GM12864 (cell line): ENCODE data around the gene CYP21A2.
"Not testable (repeated sequence)": the region's sequence is repeated elsewhere in the genome, so short reads cannot be mapped to it uniquely, and the experiment has no call there.

Source experiments
- DNase-seq: peaks from one replicate; pipeline ENCODE4 v3.0.0-alpha.2; 2011; ENCODE audit warnings: low read depth
- H3K4me3 ChIP-seq: 2 replicates; pipeline ENCODE4 v1.5.1; 2011; ENCODE audit warnings: mild to moderate bottlenecking, low read depth, low read length, control low read depth

The CYP21A2 gene

DNA sequence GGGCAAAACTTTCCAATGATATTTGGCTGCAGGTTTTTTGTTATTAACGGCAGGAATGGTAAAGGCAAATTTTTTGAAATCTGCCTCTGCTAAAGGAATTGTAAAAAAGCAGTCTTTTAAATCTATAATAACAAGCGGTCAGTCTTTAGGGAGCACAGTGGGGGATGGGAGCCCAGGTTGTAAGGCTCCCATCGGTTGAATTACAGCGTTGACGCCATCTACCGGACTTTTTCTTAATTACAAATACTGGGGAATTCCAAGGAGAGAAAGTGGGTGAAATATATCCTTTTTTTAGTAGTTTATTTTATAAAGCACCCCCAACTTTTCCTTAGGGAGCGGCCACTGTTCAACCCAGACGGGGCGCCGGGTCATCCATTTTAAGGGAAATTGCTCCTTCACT lies 16.1 kb upstream of the CYP21A2 start:
- not testable (repeated sequence) for H3K4me3 ChIP-seq, DNase-seq

DNA sequence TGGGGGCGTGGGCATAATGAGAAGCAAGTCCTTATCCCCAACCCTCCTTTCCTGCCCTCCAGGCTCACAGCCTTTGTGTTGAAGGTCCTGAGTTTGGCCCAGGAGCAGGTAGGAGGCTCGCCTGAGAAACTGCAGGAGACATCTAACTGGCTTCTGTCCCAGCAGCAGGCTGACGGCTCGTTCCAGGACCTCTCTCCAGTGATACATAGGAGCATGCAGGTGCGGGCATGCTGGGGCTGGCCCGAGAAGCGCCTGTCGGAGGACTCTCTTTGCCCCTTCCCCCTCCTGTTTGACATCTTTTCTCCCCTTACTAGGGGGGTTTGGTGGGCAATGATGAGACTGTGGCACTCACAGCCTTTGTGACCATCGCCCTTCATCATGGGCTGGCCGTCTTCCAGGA lies 9.6 kb upstream of the CYP21A2 start:
- DNase-seq, H3K4me3 ChIP-seq: not testable (repeated sequence)

DNA sequence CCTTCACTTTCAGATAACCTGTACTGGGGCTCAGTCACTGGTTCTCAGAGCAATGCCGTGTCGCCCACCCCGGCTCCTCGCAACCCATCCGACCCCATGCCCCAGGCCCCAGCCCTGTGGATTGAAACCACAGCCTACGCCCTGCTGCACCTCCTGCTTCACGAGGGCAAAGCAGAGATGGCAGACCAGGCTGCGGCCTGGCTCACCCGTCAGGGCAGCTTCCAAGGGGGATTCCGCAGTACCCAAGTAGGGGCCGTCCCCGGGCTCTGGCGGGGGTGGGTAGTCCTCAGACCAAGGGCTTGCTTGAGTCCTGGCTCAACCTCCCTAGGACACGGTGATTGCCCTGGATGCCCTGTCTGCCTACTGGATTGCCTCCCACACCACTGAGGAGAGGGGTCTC lies 8.7 kb upstream of the CYP21A2 start:
- not testable (repeated sequence) for H3K4me3 ChIP-seq, DNase-seq

DNA sequence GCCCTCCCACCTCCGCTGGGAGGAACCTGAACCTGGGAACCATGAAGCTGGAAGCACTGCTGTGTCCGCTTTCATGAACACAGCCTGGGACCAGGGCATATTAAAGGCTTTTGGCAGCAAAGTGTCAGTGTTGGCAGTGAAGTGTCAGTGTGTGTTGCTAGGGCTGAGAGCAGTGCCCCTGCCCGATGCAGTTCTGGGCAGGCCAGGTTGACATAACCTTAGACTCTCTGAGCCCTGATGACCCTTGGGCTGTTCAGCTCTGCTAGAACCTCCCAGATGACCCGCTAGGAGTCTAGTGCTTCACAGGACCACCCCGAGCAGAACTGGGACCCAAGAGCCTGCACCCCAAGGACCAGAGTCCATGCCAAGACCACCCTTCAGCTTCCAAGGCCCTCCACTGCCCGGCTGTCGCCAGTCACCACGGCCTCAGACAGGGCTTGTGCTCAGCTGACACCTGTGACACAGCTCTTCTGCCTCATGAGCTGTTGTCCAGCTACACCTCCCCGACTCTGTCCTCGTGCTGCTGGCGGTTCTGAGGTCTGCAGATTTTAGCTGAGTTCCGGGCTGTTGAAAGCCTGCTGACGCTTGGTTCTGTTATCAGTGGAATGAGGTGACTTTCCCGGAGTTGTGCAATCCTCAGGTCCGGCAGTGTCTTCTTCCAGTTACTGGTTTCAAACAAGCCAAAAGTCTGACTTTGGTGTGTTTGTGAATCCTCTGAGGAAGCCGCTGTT lies 2.8 kb upstream of the CYP21A2 start:
- not testable (repeated sequence) for H3K4me3 ChIP-seq, DNase-seq

DNA sequence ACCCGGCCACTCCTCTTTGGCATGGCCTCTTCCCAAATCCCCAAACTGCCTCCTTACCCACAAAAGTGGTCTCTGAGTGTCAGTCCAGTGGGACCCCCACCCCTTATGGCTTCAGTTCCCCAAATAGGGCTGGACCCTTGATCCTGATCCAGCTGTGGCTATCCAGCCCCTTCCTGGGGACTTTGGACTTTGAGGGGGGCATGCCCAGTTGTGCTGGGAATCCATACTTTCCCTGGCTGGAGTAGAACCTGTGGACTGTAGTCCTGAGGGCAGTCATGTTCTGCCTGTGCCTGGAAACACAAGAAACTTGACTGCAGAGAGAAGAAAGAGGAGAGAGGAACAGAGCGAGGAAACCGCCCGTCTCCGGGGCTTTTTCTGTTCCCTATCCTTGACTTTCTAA lies 1.1 kb upstream of the CYP21A2 start:
- not testable (repeated sequence) for H3K4me3 ChIP-seq

DNA sequence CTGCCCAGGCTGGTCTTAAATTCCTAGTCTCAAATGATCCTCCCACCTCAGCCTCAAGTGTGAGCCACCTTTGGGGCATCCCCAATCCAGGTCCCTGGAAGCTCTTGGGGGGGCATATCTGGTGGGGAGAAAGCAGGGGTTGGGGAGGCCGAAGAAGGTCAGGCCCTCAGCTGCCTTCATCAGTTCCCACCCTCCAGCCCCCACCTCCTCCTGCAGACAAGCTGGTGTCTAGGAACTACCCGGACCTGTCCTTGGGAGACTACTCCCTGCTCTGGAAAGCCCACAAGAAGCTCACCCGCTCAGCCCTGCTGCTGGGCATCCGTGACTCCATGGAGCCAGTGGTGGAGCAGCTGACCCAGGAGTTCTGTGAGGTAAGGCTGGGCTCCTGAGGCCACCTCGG lies 663 bp downstream of the CYP21A2 start:
- DNase-seq, H3K4me3 ChIP-seq: not testable (repeated sequence)

More for the DNA sequence above, 1.1 kb upstream of the CYP21A2 start:
- DNase-seq = not testable (repeated sequence)

DNA sequence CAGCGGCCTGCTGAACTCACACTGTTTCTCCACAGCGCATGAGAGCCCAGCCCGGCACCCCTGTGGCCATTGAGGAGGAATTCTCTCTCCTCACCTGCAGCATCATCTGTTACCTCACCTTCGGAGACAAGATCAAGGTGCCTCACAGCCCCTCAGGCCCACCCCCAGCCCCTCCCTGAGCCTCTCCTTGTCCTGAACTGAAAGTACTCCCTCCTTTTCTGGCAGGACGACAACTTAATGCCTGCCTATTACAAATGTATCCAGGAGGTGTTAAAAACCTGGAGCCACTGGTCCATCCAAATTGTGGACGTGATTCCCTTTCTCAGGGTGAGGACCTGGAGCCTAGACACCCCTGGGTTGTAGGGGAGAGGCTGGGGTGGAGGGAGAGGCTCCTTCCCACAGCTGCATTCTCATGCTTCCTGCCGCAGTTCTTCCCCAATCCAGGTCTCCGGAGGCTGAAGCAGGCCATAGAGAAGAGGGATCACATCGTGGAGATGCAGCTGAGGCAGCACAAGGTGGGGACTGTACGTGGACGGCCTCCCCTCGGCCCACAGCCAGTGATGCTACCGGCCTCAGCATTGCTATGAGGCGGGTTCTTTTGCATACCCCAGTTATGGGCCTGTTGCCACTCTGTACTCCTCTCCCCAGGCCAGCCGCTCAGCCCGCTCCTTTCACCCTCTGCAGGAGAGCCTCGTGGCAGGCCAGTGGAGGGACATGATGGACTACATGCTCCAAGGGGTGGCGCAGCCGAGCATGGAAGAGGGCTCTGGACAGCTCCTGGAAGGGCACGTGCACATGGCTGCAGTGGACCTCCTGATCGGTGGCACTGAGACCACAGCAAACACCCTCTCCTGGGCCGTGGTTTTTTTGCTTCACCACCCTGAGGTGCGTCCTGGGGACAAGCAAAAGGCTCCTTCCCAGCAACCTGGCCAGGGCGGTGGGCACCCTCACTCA lies 1.4 kb downstream of the CYP21A2 start:
- H3K4me3 ChIP-seq, DNase-seq: not testable (repeated sequence)

DNA sequence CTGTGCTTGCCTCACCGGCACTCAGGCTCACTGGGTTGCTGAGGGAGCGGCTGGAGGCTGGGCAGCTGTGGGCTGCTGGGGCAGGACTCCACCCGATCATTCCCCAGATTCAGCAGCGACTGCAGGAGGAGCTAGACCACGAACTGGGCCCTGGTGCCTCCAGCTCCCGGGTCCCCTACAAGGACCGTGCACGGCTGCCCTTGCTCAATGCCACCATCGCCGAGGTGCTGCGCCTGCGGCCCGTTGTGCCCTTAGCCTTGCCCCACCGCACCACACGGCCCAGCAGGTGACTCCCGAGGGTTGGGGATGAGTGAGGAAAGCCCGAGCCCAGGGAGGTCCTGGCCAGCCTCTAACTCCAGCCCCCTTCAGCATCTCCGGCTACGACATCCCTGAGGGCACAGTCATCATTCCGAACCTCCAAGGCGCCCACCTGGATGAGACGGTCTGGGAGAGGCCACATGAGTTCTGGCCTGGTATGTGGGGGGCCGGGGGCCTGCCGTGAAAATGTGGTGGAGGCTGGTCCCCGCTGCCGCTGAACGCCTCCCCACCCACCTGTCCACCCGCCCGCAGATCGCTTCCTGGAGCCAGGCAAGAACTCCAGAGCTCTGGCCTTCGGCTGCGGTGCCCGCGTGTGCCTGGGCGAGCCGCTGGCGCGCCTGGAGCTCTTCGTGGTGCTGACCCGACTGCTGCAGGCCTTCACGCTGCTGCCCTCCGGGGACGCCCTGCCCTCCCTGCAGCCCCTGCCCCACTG lies 2.3 kb downstream of the CYP21A2 start:
- DNase-seq, H3K4me3 ChIP-seq: not testable (repeated sequence)

DNA sequence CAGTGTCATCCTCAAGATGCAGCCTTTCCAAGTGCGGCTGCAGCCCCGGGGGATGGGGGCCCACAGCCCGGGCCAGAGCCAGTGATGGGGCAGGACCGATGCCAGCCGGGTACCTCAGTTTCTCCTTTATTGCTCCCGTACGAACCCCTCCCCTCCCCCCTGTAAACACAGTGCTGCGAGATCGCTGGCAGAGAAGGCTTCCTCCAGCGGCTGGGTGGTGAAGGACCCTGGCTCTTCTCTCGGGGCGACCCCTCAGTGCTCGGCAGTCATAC lies 2.8 kb downstream of the CYP21A2 start:
- not testable (repeated sequence) for H3K4me3 ChIP-seq, DNase-seq

DNA sequence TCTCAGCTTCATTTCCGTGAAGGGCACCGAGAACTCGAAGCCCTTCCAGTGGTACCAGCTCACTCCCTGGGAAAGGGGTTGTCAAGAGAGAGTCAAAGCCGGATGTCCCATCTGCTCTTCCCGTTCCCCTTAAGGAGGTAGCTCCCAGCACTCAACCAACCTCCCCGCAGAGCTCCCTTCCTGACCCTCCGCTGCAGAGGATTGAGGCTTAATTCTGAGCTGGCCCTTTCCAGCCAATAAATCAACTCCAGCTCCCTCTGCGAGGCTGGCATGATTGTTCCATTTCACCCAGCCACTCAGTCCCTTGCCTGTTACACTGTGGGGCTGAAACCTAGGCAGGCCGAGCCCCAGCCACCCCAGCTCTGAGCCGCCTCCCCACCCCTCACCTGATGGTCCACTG lies 3.2 kb downstream of the CYP21A2 start:
- not testable (repeated sequence) for H3K4me3 ChIP-seq, DNase-seq

DNA sequence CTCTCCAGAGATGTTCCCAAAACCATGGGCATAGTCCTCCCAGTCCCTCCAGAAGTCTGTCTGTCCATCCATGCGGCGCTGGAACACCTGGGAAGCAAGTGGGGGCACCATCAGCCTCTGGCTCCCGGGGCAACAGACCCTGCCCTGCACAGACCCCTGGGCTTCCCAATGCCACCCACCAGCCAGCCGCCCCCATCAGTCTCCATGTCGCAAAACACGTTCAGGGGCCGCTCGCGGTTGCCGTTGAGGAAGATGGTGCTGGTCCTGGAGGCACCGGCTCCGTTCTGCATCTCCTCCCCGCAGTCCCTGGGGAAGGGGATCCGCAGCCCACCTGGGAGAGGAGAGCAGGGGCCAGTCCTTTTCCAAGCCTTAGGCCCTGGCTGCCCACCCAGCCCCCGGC lies 4.1 kb downstream of the CYP21A2 start:
- not testable (repeated sequence) for H3K4me3 ChIP-seq, DNase-seq

DNA sequence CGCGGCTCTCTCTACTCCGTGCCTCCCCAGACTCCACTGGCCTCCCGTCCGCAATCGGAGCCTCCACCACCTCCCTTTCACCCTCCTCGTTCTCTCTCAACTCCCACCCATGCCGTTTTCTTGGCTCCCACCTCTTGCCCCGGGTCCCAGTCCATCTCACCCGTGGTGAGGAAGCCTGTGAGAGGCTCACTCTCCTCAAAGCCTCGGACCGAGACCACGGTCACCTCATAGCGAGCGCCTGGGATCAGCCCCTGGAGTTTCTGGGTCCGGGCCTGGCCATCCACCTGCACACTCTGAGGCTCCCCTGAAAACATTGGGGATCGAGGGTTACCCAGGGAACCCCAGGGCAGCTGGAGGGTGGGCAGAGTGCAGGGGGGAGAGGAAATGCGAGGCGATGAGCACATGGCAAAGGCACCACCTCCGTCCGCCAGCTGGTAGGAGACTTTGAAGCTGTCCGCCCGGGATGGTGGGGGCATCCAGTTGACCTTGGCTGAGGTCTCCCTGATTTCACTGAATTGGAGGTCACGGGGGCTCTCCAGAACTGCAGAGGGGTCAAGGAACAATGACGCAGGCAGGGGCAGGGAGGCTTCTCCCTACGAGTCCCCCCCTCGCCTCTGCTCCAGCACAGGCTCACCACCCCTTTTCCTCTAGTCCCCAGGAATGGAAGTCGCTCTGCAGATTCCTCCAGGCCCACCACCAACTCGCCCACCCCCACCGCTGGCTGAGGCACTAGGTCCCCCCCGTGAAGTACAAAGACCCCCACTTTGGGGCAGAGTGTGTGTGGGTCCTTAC lies 5.6 kb downstream of the CYP21A2 start:
- not testable (repeated sequence) for H3K4me3 ChIP-seq, DNase-seq

DNA sequence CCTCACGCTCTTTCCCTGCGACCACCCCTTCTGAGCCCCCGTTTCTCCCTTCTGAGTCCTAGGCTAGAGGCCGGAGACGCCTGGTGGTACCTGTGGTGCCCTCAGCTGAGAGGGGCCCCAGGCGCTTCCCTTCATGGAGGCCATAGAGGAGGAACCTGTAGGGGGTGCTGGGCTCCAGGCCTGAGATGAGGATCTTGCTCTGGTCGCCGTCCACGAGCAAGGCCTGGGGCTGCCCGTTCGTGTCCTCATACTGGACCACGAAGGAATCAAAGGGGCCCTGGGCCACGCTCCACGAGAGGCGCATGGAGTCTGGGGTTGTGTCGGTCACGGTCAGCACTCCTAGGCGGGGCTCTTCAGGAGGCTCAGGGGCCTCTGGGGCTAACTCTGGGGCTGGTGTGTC lies 6.7 kb downstream of the CYP21A2 start:
- DNase-seq, H3K4me3 ChIP-seq: not testable (repeated sequence)
